HUES6 (cell line): ENCODE data around the gene SESN1.
"Not testable (repeated sequence)": the region's sequence is repeated elsewhere in the genome, so short reads cannot be mapped to it uniquely, and the experiment has no call there.

Source experiments
- H3K27ac ChIP-seq: 2 replicates; pipeline ENCODE4 v1.7.0; 2013; ENCODE audit warnings: low read depth, mild to moderate bottlenecking, low read length, inconsistent platforms
- H3K27me3 ChIP-seq: 2 replicates; pipeline ENCODE4 v1.6.1; 2013; ENCODE audit warnings: low read length; ENCODE audit not compliant: control insufficient read depth, insufficient read depth
- H3K36me3 ChIP-seq: 2 replicates; pipeline ENCODE4 v1.6.1; 2013; ENCODE audit warnings: low read length; ENCODE audit not compliant: control insufficient read depth, insufficient read depth
- H3K4me1 ChIP-seq: 2 replicates; pipeline ENCODE4 v1.6.1; 2013; ENCODE audit warnings: low read length; ENCODE audit not compliant: control insufficient read depth, insufficient read depth
- H3K4me3 ChIP-seq: 2 replicates; pipeline ENCODE4 v1.5.1; 2013; ENCODE audit warnings: low read depth, low read length
- H3K9ac ChIP-seq: one replicate; pipeline ENCODE4 v1.6.1; 2013; ENCODE audit warnings: mild to moderate bottlenecking, low read length
- H3K9me3 ChIP-seq: 2 replicates; pipeline ENCODE4 v1.6.1; 2013; ENCODE audit warnings: low read depth, low read length; ENCODE audit not compliant: control insufficient read depth, insufficient read depth

The SESN1 gene

DNA sequence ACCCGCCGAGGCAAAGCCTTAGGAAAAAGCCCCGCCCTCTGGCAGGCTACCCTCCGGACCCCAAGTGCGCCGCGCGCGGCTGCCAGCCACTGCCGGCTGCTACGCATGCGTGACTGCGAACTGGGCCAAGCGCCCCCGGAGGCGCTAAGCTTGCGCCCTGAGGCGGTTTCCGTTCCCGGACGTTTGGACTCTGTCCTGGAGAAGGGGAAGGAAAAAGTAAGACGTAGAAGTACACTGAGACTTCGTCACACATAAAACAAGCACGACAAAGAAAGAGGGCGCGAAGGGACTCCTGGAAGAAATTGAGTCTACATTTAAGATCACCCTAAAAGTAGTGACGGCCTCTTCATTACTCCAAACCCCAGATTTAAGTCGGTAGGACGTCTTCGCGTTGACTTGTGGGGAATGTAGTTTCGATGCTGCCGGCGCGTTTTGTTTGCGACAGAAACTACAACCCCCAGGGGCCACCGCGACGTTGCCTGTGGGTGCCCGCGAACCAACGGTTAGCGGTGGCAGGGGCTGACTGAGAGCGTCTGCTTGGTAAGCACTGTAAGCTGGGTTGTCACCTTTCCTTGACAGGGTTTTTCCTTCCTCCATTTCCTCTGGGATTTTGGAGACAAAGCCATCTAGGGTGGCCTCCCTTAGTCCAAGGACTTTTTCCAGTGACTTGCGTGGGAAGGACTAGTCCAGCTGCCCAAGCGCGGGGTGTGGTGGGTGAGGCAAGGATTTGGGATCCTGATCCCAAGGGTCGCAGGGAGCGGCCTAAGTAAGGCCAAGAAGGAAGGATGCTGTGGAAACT is 589 bp upstream of the SESN1 start, which contains the start of gene CEP57L1:
TSS of gene CEP57L1 (plus strand) at position 472 of the 799 bp plus-strand sequence. CDS start 49,715 bp downstream, outside the sequence.
- no peaks in the 10 kb centered on the region for H3K9me3 ChIP-seq
- peak within 1 kb of the TSS; percentile 84 for H3K27ac ChIP-seq
- H3K4me3 ChIP-seq, result peak within 1 kb of the TSS; percentile 75
- H3K36me3 ChIP-seq, result no peaks in the 10 kb centered on the region
- H3K27me3 ChIP-seq, result no peaks in the 10 kb centered on the region
- H3K4me1 ChIP-seq, result no peaks in the 10 kb centered on the region
- peak within 1 kb of the TSS; percentile 88 for H3K9ac ChIP-seq

DNA sequence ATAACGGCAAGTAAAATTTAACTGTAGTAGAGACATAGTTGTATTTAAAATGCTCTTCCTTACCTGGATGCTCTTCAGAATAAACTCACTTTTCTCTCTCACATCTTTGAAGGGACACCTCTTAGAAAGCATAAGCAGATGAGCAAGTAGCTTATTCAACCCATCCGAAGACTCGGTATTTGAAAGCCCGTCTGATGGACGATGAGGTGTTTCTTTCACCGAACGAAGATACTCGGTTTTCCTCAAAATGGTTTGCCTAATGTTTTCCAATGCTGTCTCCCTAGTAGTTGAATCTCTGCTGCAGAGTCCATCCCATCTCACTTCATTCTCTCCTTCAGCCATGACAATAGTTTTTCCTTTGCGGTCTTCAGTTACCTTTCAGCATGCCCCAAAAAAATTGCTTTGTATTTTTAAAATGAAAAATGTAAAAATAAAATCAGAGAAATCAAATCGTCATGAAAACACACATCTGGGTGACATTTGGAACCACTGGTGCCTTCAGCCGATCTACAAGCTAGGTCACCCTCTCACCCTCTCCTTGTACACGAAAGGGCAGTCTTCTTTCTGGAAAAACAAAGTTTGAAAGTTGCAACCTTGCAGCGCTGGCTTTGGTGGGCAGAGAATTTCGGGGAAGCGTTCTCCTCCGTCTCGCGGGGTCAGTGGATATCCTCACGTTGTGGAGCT is 772 bp downstream of the SESN1 start:
- H3K36me3 ChIP-seq, result no peaks in the 10 kb centered on the region
- peaks cover 4% of the 10 kb centered on the region for H3K4me1 ChIP-seq
- H3K27me3 ChIP-seq, result no peaks in the 10 kb centered on the region
- peak overlapping the region; percentile 75 for H3K4me3 ChIP-seq
- H3K9me3 ChIP-seq, result no peaks in the 10 kb centered on the region
- H3K27ac ChIP-seq, result no peak overlapping the region
- peak overlapping the region; percentile 64 for H3K9ac ChIP-seq

GRCh38 chr6:109092074-109092473 is 2.6 kb downstream of the SESN1 start:
- H3K9me3 ChIP-seq, result no peaks in the 10 kb centered on the region
- peaks cover 6% of the 10 kb centered on the region for H3K4me1 ChIP-seq
- H3K36me3 ChIP-seq, result no peaks in the 10 kb centered on the region
- peak overlapping the region; percentile 75; the same call in 1 of the 2 replicates for H3K4me3 ChIP-seq
- no peak overlapping the region for H3K27ac ChIP-seq
- H3K27me3 ChIP-seq, result no peaks in the 10 kb centered on the region
- H3K9ac ChIP-seq, result no peak overlapping the region

DNA sequence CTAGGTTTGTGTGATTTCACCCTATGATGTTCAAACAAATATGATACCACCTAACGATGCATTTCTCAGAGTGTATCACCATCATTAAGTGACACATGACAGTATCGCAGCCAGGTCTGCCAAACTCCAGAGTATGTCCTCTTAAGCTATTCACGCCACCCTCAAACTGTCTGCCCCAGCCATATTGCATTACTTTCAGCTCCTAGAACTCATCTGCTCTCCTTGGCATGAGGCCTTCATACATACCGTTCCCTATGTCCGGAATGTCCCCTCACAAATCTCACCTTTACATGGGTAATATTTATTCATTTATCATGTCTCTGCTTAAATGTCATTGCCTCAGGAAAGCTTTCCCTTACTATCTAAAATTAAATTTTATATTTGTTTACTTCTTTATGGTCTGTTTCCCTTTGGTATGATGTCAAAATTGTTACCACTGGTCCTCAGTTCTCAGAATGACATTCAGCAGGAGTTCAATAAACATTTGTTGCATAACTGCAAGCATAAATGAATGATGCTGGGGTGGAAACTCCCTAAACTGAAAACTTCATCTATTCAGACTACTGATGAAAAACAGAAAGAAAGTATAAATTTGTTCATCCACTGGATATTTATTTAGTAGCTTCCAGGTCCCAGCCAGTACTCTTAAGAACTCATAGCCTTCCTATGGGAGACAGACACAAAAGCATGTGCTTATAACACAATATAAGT is 3.2 kb downstream of the SESN1 start:
- Histone ChIP-seq H3K27ac (no peak overlapping the region), H3K36me3 (no peaks in the 10 kb centered on the region), H3K9me3 (no peaks in the 10 kb centered on the region), H3K9ac (no peak overlapping the region), H3K4me3 (no peak overlapping the region), H3K27me3 (no peaks in the 10 kb centered on the region), H3K4me1 (peaks cover 6% of the 10 kb centered on the region)

DNA sequence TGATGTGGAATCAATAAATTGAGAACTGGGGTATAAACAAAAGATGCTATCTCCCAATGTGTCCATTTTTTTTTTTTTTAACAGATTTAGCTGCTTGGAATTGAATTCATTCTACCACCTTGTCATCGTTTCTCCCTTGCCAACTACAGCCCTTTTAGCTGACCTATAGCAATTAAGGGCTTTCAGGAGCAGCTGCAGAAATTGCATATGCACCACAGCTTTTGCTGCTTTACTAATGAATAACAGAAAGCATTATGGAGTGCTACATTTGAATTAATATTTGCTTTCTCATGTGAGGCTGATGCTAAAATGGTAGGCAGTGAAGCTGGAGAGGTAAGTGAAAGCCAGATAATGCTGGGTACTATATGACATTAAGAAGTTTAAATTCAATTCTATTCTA is 5.7 kb downstream of the SESN1 start:
- no peaks in the 10 kb centered on the region for H3K36me3 ChIP-seq
- no peak overlapping the region for H3K27ac ChIP-seq
- H3K9ac ChIP-seq, result no peak overlapping the region
- H3K4me3 ChIP-seq, result no peak overlapping the region
- peaks cover 6% of the 10 kb centered on the region for H3K4me1 ChIP-seq
- H3K9me3 ChIP-seq, result no peaks in the 10 kb centered on the region
- no peaks in the 10 kb centered on the region for H3K27me3 ChIP-seq

DNA sequence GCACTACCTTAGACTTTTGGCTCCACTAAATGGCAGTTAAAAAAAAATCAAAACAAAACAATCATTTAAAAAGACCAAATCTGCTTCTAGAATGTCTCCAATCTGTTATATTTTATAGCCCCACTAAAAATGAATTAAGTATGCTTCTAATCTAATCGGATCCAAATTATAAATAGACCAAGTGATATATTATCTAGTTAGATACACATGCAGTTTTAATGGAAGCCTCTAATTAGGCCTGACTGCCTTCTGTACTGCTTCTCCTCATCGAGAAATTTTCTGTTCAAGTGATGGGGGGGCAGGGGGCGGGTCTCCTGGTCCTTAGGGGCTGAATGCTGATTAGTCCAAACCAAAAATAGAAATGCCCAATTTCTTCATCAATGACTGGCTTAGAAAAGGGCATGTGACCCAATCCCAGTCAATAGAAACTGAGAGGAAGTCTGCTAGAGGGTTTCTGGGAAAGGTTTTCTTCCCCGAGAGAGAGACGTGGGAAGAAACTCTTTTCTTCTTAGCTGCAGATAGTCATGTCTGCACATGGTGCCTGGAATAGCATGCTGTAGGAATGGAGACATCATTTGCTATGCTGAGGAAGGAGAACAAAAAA is 6.9 kb downstream of the SESN1 start:
- Histone ChIP-seq H3K4me3 (no peak overlapping the region), H3K4me1 (peaks cover 6% of the 10 kb centered on the region), H3K9ac (no peak overlapping the region), H3K36me3 (no peaks in the 10 kb centered on the region), H3K9me3 (no peaks in the 10 kb centered on the region), H3K27ac (no peak overlapping the region), H3K27me3 (no peaks in the 10 kb centered on the region)

DNA sequence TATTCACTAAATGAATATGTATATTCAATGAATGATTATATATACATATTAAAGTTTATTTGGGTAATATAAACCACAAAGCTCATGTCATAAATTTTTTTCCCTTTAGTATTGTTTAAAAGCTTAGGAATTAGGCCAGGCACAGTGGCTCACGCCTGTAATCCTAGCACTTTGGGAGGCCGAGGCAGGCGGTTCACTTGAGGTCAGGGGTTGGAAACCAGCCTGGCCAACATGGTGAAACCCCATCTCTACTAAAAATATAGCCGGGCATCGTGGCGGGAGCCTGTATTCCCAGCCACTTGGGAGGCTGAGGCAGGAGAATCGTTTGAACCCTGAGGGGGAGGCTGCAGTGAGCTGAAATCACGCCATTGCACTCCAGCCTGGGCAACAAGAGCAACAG is 10.5 kb downstream of the SESN1 start:
- not testable (repeated sequence) for H3K4me3 ChIP-seq, H3K27me3 ChIP-seq, H3K9ac ChIP-seq

DNA sequence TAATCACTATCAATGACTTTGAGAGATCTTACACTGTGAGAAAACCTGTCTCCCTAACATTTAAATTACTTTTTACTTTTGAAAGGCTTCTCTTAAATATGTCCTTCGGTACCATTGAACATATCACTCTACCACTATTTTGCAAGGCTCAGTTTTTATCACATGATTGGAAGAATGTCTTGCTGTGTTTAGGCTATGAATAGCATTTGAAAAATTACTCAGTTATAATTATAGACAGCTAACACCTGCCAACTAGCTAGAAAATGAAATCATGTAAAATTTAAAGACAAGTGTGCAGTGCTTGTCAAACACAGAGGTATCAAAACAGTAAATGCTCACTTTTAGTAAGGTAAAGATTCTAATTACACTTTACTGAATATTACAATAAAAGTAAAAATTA is 11.0 kb downstream of the SESN1 start:
- H3K4me1 ChIP-seq, result no peaks in the 10 kb centered on the region; the same call in 1 of the 2 replicates
- H3K9ac ChIP-seq, result no peak overlapping the region
- no peak overlapping the region for H3K27ac ChIP-seq
- no peaks in the 10 kb centered on the region for H3K9me3 ChIP-seq
- H3K4me3 ChIP-seq, result no peak overlapping the region
- no peaks in the 10 kb centered on the region for H3K36me3 ChIP-seq
- H3K27me3 ChIP-seq, result no peaks in the 10 kb centered on the region

More for the DNA sequence above, 10.5 kb downstream of the SESN1 start:
- H3K4me1 ChIP-seq, H3K9me3 ChIP-seq, H3K36me3 ChIP-seq, H3K27ac ChIP-seq: not testable (repeated sequence)

DNA sequence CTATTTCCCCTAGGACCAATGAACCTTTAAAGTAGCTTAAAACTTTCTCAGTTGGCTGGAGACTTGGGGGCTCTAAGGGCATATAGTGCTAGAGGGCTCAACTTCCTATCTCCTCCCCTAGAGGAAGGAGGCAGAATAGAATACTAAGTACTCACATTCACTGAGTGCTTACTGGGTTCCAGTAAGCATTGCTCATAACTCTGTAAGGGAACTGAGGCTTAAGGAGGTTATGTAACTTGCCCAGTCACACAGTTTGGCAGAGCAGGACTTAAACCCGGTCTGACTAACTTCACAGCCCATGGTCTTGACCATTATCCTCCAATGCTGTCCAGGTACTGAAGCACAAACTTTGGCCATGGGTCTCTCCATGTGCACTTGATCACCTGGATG is 12.5 kb downstream of the SESN1 start:
- Histone ChIP-seq H3K9me3 (no peaks in the 10 kb centered on the region), H3K4me1 (no peaks in the 10 kb centered on the region; the same call in 1 of the 2 replicates), H3K36me3 (no peaks in the 10 kb centered on the region), H3K4me3 (no peak overlapping the region), H3K27me3 (no peaks in the 10 kb centered on the region), H3K27ac (no peak overlapping the region), H3K9ac (no peak overlapping the region)

- no peaks in the 10 kb centered on the region for H3K9me3 ChIP-seq
- no peaks in the 10 kb centered on the region; the same call in 1 of the 2 replicates for H3K4me1 ChIP-seq
- no peak overlapping the region for H3K4me3 ChIP-seq
- H3K9ac ChIP-seq, result no peak overlapping the region
- no peaks in the 10 kb centered on the region for H3K36me3 ChIP-seq
- H3K27me3 ChIP-seq, result no peaks in the 10 kb centered on the region
- H3K27ac ChIP-seq, result no peak overlapping the region
Measured at GRCh38 chr6:109081516-109082187, 13.0 kb downstream of the SESN1 start.
